HG03039 (cell line): ENCODE results near the gene TMEM115.
"Not testable (repeated sequence)": the region's sequence is repeated elsewhere in the genome, so short reads cannot be mapped to it uniquely, and the experiment has no call there.

ENCODE experiments used
- ATAC-seq: cut with Tn5 transposase; IDR thresholded peaks from one replicate; pipeline ENCODE4 v1.9.1; 2021; ENCODE audit warnings: mild to moderate bottlenecking, moderate library complexity; ENCODE audit not compliant: unreplicated experiment

Gene TMEM115

DNA sequence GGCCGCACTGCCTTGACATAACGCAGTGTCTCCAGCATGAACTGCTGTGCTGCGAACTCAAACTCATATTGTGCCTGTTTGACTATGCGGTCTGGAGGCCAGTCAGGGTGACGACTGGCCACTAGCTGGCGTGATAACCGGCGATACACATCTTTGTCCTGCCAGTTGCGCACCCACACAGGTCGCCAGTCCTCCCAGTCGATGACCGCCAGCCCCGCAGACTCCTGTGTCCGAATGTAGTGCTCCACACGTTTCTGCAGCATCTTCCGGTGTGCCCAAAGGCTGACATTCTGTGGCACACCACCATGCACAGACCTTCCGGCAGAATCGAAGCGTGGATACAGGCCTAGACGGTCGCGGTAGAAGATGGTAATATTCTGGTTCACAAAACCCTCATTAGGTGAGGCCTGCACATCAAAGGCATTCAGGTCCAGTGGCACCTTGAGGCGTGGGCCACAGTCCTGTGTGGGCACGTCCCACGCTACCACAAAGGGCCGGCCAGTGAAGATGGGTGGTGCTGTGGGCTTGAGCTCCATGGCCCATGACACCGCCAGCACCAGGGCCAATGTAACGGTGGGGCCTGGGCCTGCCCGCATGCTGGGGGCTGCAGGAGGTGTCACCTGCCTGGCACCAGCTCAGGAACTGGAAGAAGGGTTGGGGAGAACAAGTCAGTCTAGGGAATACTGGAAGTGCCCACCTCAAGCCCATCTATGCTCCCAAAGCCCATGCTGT lies 39.3 kb downstream of the TMEM115 start:
- ATAC-seq, result no peak

- ATAC-seq, result no peak
Measured at GRCh38 chr3:50319181-50319893, 40.0 kb downstream of the TMEM115 start.

GRCh38 chr3:50318615-50319014 lies 40.7 kb downstream of the TMEM115 start:
- ATAC-seq, result no peak

GRCh38 chr3:50318163-50318562 lies 41.2 kb downstream of the TMEM115 start:
- no peak for ATAC-seq

DNA sequence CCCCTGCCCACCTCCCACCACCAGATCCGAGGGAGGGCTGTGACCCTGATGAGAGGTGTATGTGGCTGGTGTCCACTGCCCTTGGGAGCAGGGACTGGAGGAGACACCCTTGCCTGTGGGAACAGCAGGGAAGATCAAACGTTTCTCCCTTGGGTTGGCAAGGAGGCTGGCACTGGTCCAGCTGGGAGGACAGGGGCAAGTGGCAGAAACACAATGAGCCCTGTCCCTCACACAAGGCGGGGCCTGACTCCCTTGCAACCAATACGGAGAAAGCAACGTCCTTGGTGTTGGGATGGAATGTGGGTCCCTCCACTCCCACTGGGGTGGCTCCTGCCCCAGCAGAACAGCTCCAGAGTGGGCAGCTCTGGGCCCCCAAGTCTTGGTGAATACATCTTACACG lies 42.0 kb downstream of the TMEM115 start:
- no peak for ATAC-seq

DNA sequence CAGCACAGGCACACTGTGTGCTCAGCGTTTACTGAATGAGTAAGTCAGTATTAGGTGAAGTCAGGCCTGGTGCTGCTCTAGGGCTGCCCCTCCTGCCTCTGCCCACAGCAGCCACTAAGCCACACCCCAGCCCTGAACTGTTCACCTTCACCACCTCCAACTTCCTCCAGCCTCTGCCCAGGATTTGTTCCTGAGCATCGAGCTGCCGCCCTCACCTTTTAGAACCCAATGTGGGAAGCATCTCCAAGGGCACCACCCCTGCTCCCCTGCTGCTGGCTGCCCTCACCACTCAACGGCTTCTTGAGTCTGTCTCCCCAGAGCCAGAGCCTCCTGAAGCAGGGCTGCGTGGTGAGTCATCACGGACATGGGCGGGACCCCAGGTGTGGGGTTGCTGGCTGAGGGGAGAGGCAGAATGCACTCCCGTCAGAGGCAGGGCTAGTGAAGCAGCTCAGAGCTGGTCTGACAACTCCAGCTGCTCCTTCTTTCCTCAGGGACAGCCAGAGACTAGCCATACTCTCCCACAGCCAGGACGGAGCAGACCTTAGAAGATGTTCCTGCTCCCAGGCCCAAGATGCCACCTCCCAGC lies 42.6 kb downstream of the TMEM115 start:
- no peak for ATAC-seq

DNA sequence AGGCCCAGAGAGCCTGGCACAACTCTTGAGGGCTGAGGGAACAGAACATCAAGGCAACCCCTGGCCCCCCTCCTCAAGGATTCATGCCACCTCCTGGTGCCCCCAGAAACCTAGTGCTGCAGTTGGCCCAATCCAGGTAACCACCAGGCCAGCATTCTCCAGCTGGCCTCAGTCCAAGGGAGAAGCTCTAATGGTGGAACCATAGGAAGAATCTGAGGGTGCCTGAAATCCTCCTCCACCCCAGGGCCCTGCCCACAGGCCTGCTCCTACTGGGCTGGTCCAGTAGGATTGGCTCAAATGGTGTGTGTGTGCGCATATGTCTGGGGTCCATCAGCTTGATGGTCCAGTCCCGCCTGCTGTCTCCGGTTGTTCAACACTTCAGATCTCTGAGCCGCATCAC lies 44.5 kb downstream of the TMEM115 start:
- no peak for ATAC-seq

- no peak for ATAC-seq
Measured at GRCh38 chr3:50314342-50314741, 45.0 kb downstream of the TMEM115 start.

- ATAC-seq, result not testable (repeated sequence)
Measured at GRCh38 chr3:50312041-50312440, 47.3 kb downstream of the TMEM115 start.
